Activated CD4-positive, alpha-beta T cell treated with anti-CD3 and anti-CD28 coated beads, Interleukin-2, Interleukin-4, amounts not matched to agents 100 ng/mL and 50 ng/mL, durations not matched to agents 16 hours and 8 hours (primary cell): ENCODE results near the gene FFAR1.

Experiments
- DNase-seq: peaks from one replicate; pipeline ENCODE4 v3.0.0-alpha.2; 2020; ENCODE audit warnings: low spot score

Gene FFAR1

DNA sequence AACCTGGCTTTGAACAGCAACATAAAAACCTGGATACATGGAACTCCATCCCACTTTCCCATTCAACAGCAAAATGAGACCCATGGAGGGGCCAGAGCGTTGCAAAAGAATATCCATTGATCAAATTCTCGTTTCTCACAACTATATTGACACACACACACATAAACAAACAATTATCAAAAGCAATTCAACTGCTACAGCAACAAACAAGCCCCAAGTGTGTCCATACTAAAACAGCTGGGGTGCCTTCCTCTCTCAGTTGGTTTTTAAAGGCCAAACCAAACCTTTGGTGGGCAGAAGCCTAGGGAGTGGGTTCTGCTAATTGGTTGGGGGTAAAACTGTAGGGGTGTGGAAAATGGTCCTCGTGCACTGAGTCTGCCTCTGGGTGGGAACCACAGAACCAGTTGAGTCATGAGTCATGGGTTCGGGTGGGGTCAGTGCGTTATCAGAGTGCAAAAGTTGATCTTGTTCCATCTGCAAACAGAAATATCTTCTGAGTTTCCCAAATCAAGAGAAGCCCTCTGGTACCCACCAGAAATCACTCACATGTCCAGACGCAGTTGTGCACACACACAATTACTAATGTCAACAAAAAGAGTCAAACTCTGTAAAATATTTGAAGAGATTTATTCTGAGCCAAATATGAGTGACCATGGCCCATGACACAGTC, 41.6 kb downstream of the FFAR1 start:
- no peak for DNase-seq

DNA sequence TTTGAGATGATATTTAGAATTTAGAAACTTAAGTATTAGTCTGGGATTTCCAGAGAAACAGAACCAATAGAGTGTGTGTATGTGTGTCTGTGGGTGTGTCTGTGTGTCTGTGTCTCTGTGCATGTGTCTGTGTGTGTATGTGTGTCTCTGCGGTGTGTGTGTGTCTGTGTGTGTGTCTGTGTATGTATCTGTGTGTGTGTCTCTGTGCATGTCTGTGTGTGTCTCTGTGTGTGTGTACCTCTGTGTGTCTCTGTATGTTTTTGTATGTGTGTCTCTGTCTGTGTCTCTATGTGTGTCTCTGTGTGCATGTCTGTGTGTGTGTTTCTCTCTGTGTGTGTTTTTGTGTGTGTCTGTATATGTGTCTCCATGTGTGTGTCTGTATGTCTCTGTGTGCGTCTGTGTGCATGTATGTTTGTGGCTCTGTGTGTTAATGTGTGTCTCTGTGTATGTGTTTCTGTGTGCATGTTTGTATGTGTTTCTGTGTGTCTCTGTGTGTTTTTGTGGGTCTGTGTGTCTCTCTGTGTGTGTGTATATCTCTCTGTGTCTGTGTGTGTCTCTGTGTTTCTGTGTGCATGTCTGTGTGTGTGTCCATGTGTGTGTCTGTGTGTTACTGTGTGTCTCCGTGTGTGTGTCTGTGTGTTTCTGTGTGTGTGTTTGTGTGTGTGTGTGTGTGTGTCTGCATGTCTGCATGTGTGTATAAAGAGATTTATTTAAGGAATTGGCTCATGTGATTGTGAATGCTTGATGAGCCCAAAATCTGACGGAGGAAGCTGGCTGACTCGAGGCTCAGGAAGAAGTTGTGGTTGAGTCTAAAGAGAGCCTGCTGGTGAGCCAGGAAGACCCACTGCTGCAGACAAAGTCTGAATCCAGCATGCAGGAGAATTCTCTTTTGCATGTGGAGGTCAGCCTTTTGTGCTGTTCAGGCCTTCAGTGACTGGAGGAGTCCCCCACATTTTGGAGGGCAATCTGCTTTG, 45.3 kb downstream of the FFAR1 start:
- DNase-seq: no peak

GRCh38 chr19:35395382-35396199, 47.9 kb downstream of the FFAR1 start:
- DNase-seq: no peak

DNA sequence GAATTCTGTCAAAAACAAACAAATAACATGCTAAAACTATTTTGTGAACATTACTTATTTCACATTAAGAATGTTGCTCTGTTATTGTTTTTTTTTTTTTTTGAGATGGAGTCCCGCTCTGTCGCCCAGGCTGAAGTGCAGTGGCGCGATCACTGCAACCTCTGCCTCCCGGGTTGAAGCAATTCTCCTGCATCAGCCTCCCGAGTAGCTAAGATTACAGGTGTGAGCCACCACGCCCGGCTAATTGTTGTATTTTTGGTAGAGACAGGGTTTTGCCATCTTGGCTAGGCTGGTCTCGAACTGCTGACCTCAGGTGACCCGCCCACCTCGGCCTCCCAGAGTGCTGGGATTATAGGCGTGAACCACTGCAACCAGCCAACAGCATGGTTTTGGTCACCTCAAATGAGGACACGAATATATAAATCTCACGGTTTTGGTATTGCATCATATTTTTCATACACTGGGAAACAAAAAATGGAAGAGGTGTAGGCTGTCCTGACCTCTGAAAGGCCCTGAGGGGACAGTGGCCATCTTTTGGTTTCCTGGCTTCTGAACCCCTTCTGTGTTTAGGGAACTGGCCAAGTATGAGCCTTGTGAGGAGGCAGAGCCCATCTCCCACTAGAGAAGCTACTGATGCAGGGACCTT, 48.7 kb downstream of the FFAR1 start:
- DNase-seq: no peak

GRCh38 chr19:35397064-35397463, 49.4 kb downstream of the FFAR1 start:
- no peak for DNase-seq
